DOHH2 (cell line): ENCODE measurements around the gene CDK19.
"Not testable (repeated sequence)": the region's sequence is repeated elsewhere in the genome, so short reads cannot be mapped to it uniquely, and the experiment has no call there.

Experiments
- H3F3A ChIP-seq: fragments of 200-600 bp; sonication (generic), shearing (Covaris generic); 2 replicates; pipeline ENCODE4 v1.6.0; 2016; ENCODE audit warnings: antibody characterized with exemption, mild to moderate bottlenecking; ENCODE audit not compliant: control insufficient read depth, insufficient read depth
- H3K27ac ChIP-seq: fragments of 200-600 bp; sonication (generic); 2 replicates; pipeline ENCODE4 v1.5.1; 2014; ENCODE audit warnings: low read depth, mild to moderate bottlenecking, low read length, moderate library complexity
- H3K27me3 ChIP-seq: fragments of 200-600 bp; sonication (generic); 2 replicates; pipeline ENCODE4 v1.6.1; 2014; ENCODE audit warnings: mild to moderate bottlenecking, low read length, mixed read lengths; ENCODE audit not compliant: control insufficient read depth
- H3K36me3 ChIP-seq: fragments of 200-600 bp; sonication (generic); 2 replicates; pipeline ENCODE4 v1.6.1; 2014; ENCODE audit warnings: mild to moderate bottlenecking, low read length, moderate library complexity, mixed read lengths; ENCODE audit not compliant: control insufficient read depth
- H3K4me1 ChIP-seq: fragments of 200-600 bp; sonication (generic); 2 replicates; pipeline ENCODE4 v1.6.1; 2014; ENCODE audit warnings: mild to moderate bottlenecking, low read length, mixed read lengths; ENCODE audit not compliant: control insufficient read depth
- H3K4me2 ChIP-seq: fragments of 200-600 bp; sonication (generic); 2 replicates; pipeline ENCODE4 v1.6.0; 2014; ENCODE audit warnings: mild to moderate bottlenecking, low read length, moderate library complexity
- H3K4me3 ChIP-seq: fragments of 200-600 bp; sonication (generic); 2 replicates; pipeline ENCODE4 v1.5.1; 2014; ENCODE audit warnings: mild to moderate bottlenecking, low read length, mixed read lengths
- H3K79me2 ChIP-seq: fragments of 200-600 bp; sonication (generic); 2 replicates; pipeline ENCODE4 v1.6.1; 2014; ENCODE audit warnings: mild to moderate bottlenecking, low read length, mixed read lengths; ENCODE audit not compliant: control insufficient read depth
- H3K9me2 ChIP-seq: fragments of 200-600 bp; sonication (generic); replicated peaks from 2 replicates; pipeline ENCODE4 v1.6.1; 2014; ENCODE audit warnings: mild to moderate bottlenecking, low read length, mixed read lengths; ENCODE audit not compliant: control insufficient read depth
- H3K9me3 ChIP-seq: fragments of 200-600 bp; sonication (generic); 2 replicates; pipeline ENCODE4 v1.6.1; 2014; ENCODE audit warnings: antibody characterized with exemption, low read length, mixed read lengths; ENCODE audit not compliant: control insufficient read depth, insufficient read depth
- H4K20me1 ChIP-seq: fragments of 200-600 bp; sonication (generic); 2 replicates; pipeline ENCODE4 v1.6.0; 2014; ENCODE audit warnings: low read depth, mild to moderate bottlenecking, antibody characterized with exemption, low read length, moderate library complexity; ENCODE audit not compliant: control insufficient read depth, insufficient read depth
- CTCF ChIP-seq: fragments of 200-600 bp; sonication (generic); IDR thresholded peaks from one replicate; pipeline ENCODE4 v1.5.1; 2014; ENCODE audit warnings: antibody characterized with exemption, mild to moderate bottlenecking, low read depth, low read length; ENCODE audit not compliant: poor library complexity, severe bottlenecking
- EZH2phosphoT487 ChIP-seq: fragments of 200-600 bp; sonication (generic); IDR thresholded peaks from 2 replicates; pipeline ENCODE4 v1.6.1; 2017; ENCODE audit warnings: borderline replicate concordance, mild to moderate bottlenecking, antibody characterized with exemption, low read length, moderate library complexity, mixed read lengths

Gene CDK19

GRCh38 chr6:110746680-110747079 is 68.6 kb downstream of the CDK19 start:
- H3K4me1 ChIP-seq = peaks cover 11% of the 10 kb centered on the region
- no peak for TF ChIP-seq EZH2phosphoT487
- no peak for TF ChIP-seq CTCF
- peaks cover 13% of the 10 kb centered on the region for H3K36me3 ChIP-seq
- no peak overlapping the region for H3K4me2 ChIP-seq
- H3K27ac ChIP-seq = no peak overlapping the region
- peaks cover 14% of the 10 kb centered on the region; the same call in 1 of the 2 replicates for H3K9me3 ChIP-seq
- H3K79me2 ChIP-seq = peaks cover 15% of the 10 kb centered on the region
- no peaks in the 10 kb centered on the region for H3K9me2 ChIP-seq
- H3F3A ChIP-seq = no peaks in the 10 kb centered on the region
- H3K27me3 ChIP-seq = no peaks in the 10 kb centered on the region
- H4K20me1 ChIP-seq = peaks cover 3% of the 10 kb centered on the region; the same call in 1 of the 2 replicates
- H3K4me3 ChIP-seq = no peak overlapping the region

- H3K9me2 ChIP-seq = no peaks in the 10 kb centered on the region
- H3K36me3 ChIP-seq = peaks cover 13% of the 10 kb centered on the region
- peaks cover 14% of the 10 kb centered on the region; the same call in 1 of the 2 replicates for H3K9me3 ChIP-seq
- H3K4me1 ChIP-seq = no peaks in the 10 kb centered on the region
- no peak overlapping the region for H3K4me3 ChIP-seq
- no peaks in the 10 kb centered on the region for H3K27me3 ChIP-seq
- H3K4me2 ChIP-seq = no peak overlapping the region
- H3K79me2 ChIP-seq = peaks cover 8% of the 10 kb centered on the region; the same call in 1 of the 2 replicates
- no peak for TF ChIP-seq CTCF
- no peak for TF ChIP-seq EZH2phosphoT487
- H3K27ac ChIP-seq = no peak overlapping the region
- no peaks in the 10 kb centered on the region for H4K20me1 ChIP-seq
- no peaks in the 10 kb centered on the region for H3F3A ChIP-seq
Observed at GRCh38 chr6:110744991-110745390, 70.3 kb downstream of the CDK19 start.

- H3K4me3 ChIP-seq, H3K79me2 ChIP-seq, H3K27me3 ChIP-seq, H4K20me1 ChIP-seq, H3K4me1 ChIP-seq, H3F3A ChIP-seq, H3K4me2 ChIP-seq, H3K9me2 ChIP-seq, H3K27ac ChIP-seq: not testable (repeated sequence)
- Histone ChIP-seq H3K9me3 (peaks cover 14% of the 10 kb centered on the region; the same call in 1 of the 2 replicates), H3K36me3 (peaks cover 13% of the 10 kb centered on the region)
Observed at GRCh38 chr6:110742552-110742951, 72.7 kb downstream of the CDK19 start.

DNA sequence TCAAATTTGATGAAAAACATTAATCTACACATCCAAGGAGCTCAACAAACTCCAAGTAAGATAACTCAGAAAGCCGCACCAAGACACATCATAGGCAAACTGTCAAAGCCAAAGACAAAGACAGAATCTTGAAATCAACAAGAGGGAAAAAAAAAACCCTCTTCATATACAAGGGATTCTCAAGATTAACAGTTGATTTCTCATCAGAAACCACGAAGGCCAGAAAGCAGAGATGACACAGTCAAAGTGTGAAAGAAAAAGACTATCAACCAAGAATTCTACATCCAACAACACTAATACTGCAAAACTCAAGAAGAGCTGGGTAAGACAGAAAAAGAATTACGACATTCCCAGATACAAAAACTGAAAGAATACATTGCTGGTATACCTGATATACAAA is 73.8 kb downstream of the CDK19 start:
- H3K9me3 ChIP-seq = peaks cover 14% of the 10 kb centered on the region; the same call in 1 of the 2 replicates
- no peaks in the 10 kb centered on the region for H3K27me3 ChIP-seq
- no peaks in the 10 kb centered on the region for H3F3A ChIP-seq

More for the DNA sequence above, 73.8 kb downstream of the CDK19 start:
- no peaks in the 10 kb centered on the region for H3K9me2 ChIP-seq
- TF ChIP-seq EZH2phosphoT487 (no peak), CTCF (no peak)
- H3K27ac ChIP-seq = no peak overlapping the region
- H3K4me1 ChIP-seq = no peaks in the 10 kb centered on the region
- no peaks in the 10 kb centered on the region for H4K20me1 ChIP-seq
- peaks cover 13% of the 10 kb centered on the region for H3K36me3 ChIP-seq
- no peaks in the 10 kb centered on the region for H3K79me2 ChIP-seq
- no peak overlapping the region for H3K4me2 ChIP-seq
- H3K4me3 ChIP-seq = no peak overlapping the region
